B cell (primary cell): ENCODE results near the gene IQCH.

ENCODE experiments used
- CTCF ChIP-seq: fragments of 200-600 bp; IDR thresholded peaks from one replicate; pipeline ENCODE4 v1.8.0; 2022; ENCODE audit warnings: antibody characterized with exemption, mild to moderate bottlenecking
- EZH2 ChIP-seq: IDR thresholded peaks from 2 replicates; pipeline ENCODE4 v1.6.1; 2012; ENCODE audit warnings: borderline replicate concordance, low read depth, mild to moderate bottlenecking, moderate library complexity, low read length; ENCODE audit not compliant: insufficient read depth, poor library complexity, severe bottlenecking

- TF ChIP-seq CTCF (no peak), EZH2 (no peak)
Observed at GRCh38 chr15:67259806-67260205, 5.2 kb downstream of the IQCH start.
